Measurements from ENCODE around the gene HDAC1.

Gene HDAC1

DNA sequence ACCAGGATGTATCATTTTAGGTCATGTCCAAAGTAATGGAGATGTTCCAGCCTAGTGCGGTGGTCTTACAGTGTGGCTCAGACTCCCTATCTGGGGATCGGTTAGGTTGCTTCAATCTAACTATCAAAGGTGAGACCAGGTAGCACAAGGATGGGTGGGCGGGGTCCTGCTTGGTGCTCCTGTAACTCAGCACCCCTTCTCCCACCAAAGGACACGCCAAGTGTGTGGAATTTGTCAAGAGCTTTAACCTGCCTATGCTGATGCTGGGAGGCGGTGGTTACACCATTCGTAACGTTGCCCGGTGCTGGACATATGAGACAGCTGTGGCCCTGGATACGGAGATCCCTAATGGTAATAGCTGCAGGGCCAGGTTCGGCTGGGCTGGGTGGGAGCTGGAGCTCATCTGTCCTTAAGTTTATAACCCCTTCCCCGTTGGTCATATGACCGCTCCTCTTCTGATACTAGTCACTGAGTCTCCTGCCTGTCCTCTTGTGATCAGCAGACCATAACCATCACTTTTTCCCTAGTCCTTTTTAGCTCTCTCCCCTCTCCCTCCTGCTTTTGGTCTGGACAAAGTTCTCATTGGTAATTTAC lies 38.8 kb downstream of the HDAC1 start:
- no peak for DNase-seq

DNA sequence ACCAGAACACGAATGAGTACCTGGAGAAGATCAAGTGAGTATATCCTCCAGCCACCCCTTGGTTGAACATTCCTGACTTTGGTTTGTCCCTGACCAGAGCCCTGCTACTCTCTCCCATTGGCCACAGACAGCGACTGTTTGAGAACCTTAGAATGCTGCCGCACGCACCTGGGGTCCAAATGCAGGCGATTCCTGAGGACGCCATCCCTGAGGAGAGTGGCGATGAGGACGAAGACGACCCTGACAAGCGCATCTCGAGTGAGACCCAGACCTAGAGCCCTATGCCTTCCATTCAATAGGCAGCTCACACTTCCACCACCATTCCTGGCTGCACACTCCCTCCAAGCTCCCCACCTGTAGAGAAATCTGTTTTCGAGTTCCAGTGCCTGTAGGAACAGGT lies 39.7 kb downstream of the HDAC1 start:
- no peak for DNase-seq

DNA sequence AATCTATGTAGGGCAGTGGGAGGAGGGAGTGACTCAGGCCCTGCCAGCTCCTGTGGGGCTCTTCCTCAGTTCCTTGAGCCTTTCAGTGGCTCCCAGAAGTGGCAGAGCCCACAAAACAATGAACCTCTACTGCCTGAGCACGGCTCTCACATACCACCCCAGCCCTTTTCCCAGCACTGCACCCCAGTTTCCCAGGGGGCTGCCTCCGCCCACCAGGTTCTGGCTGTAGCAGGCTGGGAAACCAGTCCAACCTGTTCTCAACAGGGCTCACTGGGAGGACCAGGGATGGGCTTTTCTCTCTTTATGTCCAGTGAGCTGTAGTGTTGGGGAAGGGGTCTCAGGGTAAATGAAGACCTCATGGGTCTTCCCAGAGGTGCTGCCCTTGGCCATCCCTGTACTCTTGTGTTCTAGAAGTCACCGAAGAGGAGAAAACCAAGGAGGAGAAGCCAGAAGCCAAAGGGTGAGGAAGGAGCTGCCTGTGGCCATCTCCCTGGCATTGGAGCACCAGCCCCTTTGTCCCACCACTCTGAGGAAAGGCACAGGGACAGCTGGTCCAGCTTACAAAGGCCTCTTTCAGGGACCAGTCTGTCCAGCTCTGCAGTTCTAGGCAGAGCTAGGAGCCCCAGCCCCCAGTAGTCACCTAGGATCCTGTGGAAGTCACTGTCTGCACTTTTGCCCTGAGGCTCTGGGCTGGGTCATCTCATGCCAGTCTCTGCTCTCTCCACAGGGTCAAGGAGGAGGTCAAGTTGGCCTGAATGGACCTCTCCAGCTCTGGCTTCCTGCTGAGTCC lies 40.6 kb downstream of the HDAC1 start:
- DNase-seq: no peak

DNA sequence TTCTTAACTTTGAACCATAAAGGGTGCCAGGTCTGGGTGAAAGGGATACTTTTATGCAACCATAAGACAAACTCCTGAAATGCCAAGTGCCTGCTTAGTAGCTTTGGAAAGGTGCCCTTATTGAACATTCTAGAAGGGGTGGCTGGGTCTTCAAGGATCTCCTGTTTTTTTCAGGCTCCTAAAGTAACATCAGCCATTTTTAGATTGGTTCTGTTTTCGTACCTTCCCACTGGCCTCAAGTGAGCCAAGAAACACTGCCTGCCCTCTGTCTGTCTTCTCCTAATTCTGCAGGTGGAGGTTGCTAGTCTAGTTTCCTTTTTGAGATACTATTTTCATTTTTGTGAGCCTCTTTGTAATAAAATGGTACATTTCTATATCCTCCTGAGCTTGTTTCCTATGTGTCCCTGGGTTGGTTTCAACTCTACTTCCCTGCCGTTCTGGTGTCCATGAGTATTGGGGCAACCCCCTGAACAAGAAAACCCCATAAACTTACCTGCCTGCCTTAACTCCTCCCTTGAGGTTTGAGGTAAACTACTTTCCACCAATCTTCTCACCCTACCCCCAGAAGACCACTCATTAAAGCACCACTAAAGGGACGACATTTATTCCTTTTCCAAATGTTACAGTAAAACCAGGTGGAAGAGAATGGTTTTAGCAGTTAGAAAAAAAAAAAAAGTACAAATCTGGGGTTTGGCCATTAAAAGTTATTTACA lies 41.5 kb downstream of the HDAC1 start:
- no peak for DNase-seq

DNA sequence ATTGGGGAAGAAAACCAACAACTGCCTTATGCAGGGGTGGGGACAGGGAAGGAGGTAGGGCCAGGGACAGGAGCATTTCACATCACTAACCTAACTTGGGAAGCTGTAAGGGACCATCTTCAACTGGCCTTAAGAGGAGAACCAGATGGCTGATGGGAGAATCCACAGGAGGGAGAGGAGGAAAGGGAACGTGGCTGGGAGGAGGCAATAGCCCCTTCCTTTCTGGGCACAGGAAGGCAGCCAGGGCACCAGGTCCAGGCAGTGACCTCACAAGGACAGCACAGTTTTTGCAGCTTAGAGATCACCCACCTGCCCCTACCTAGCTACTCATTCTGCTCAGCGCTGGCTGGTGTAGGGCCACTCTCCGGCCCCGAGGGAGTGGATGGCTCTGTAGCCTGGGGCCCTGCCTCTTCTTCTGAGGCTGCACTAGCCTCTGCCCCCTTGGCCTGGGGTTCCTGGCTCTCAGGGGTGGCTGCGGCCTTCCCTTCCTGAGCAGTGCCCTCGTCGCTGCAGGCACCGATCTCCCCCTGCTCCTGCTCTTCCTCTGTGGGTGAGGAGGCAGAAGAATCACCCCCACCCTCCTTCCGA lies 42.5 kb downstream of the HDAC1 start:
- DNase-seq: no peak

DNA sequence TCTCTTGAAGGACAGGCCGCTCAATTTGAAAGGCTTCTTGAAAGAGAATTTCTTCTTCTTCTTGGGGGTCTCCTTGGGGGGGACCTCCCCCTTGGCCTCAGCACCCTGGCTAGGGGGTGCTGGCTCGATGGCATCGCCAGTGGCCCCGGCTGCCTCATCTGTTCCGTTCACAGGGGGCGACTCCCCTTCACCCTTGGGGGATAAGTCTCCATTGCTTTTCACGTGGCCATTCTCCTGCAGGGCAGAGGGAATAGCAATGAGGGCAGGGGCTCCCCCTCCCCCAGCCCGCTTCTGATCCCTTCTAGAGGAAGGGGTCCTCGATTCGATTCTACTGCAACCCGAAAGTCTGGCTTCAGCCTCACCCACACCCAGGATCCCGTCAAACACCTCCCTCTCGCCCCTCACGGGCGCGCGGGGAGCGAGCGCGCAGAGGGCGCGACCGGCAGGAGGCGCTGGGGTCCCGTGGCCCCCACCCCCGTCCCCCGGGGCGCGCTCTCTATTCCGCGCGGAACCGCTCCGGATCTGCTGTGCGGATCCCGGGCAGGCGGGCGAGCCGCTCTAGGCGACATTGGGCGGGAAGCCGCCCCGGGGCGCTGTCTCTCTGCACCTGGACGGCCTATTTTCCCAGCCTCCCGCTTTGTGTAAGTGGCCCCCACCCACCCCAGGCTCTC lies 43.1 kb downstream of the HDAC1 start:
- DNase-seq: peak; percentile 69 to 89 (median 77)

DNA sequence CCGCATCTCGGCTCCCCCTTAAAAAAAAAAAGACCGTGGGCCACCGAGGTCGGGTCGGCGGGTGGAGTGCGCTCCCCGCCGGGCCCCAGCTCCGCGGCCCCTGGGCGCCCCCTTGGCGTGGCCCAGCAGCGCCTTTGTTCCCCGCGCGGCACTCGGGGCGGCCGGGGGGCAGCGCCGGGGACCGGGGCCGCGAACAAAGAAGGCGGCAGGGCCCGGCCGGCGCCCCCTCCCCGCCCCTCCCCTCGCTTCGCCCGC lies 43.6 kb downstream of the HDAC1 start:
- DNase-seq: no peak

DNA sequence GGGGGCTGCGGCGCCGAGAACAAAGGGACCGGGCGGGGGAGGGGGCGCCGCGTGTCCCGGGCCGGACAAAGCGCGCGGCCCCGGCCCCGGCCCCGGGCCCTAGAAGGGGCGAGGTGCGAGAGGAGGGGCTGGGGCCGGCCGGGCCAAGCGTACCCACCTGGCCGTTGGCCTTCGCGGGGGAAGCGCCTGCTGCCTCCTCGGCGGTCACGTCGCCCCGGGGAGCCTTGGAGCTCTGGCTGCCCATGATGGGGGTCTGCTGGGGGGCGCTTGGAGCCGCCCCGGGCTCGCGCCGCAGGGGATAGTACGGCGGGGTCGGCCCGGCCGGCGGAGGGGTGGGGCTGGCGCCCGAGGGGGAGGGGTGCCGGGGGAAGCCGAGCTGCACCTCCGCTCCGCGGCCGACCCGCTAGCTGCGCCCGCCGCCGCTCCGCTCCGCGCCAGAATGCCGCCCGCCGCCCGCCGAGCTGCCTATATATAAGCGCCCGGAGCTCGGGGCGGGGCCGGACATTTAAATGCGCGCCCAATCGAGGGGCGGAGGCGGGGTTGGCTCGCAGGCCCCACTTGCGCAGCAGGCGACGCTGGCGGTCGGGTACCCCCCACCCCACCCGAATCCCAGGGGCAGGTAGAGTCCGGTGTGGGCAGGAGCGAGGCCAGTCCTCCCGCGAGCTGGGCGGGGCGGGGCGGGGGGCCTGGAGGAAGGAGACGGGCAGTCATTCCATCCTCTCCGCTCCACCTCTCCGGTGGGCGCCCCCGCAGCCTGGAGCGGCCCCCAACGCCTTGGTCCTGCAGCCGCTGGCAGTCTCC lies 44.1 kb downstream of the HDAC1 start, which contains the start of gene MARCKSL1:
Gene MARCKSL1 (minus strand): TSS at position 444 of the 801 bp plus-strand sequence. CDS start 200 bp downstream, at position 244.
- peak; percentile 72 to 90 (median 81) for DNase-seq

DNA sequence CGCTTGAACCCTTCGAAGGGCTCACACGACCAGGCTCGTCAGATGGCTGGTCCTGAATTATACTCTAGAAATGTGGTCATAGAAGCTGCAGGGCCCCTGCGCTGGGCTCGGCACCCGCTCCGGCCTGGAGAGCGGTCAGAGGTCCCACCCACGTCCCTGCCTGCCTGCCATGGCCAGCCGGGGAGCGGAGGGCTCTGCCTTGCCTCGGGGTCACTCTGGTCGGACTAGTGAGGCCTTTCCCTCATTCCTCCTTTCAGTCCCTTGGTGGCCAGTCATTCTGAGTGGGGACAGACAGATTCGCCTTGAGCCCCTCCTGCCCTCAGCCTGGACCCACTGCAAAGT lies 44.7 kb downstream of the HDAC1 start:
- no peak for DNase-seq

DNA sequence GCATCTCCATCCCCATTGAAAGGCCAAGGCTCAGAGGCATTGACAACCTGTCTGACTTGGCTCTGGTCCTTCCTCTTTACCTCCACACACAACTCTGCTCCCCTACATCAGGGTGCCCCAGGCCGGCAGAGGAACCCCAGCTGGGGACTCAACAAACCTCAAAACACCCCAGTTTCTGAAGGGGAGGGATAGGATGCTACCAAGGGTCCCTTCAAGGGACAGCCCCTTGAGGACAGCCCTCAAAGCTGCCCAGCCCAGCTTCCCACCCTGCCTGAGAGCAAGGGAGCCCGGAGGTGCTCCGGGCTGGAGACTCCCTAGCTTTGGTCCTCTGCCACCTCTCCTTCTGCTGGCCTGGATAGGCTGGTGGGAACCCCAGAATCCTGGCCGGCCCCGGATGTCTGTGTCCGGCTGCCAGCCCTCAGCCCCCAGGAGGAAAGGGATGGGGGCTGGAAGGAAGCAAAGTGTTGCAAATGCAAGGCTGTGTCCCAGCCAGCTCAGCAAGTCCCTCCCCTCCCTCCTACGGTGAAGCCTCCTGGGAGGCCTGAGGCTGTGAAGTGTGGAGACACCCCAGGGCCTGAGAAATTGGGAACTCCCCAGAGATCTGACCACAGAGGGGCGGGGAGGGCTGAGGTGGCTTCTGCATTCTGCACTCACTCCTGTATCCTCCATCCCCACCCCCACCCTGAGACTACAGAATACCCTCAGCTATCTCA lies 45.2 kb downstream of the HDAC1 start:
- DNase-seq: peak; percentile 95 to 96 (median 95)

DNA sequence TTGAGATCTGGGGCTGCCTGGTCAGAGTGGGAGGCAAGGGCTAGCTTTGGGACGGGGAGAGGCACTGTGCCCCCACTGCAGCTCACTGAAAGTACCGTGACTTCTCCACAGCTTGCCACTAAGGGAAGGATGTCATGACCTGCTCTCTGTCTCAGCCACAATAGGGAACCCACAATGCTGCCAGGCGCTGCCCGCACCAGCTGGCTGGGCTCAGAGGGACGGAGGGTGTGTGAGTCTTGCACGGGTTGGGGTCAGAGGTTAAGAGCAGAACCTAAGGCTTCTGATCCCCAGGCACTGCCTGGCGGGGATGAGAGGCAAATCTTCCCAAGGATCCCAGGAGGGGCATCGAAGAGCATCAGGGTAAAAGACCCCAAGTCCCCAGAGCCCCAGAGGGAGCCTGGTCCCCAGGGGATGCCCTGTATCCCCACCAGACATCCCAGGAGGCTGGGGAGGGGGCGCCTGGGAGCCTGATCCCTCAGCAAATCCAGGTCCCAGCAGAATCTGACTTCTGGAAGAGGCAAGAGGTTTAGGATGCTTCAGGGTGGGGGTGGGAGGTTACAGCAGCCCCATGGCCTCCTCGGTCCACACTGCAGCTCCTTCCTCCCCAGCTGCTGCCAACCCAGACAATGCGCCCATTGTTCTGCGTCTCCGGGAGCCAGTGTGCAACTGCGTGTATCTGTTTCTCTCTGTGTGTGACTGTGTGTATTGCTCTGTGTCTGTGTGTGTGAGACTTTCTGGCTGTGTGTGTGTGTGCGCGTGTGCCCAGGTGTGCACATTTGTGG lies 46.2 kb downstream of the HDAC1 start:
- DNase-seq: peak; percentile 83

DNA sequence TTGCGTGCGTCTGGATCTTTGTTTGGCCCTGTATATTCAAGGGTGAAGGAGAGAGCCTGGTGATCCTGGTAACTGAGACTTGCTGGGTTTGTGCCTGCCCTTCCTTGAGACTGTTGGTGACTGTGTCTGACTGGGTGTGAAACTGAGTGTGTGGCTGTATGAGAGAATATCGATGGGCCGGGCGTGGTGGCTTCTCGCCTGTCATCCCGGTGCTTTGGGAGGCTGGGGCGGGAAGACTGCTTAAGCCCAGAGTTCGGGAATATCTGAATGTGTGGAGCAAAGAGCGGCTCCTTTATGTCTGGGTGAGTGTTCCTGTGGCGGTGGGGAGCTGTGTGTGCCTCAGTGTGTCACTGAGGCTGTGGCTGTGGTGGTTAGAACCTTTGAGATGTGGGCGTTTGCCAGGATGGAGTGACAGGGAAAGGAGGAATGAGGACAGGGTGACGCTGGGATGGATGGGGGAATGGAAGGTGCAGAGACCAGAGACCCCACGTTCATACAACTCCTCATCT lies 46.8 kb downstream of the HDAC1 start:
- no peak for DNase-seq

DNA sequence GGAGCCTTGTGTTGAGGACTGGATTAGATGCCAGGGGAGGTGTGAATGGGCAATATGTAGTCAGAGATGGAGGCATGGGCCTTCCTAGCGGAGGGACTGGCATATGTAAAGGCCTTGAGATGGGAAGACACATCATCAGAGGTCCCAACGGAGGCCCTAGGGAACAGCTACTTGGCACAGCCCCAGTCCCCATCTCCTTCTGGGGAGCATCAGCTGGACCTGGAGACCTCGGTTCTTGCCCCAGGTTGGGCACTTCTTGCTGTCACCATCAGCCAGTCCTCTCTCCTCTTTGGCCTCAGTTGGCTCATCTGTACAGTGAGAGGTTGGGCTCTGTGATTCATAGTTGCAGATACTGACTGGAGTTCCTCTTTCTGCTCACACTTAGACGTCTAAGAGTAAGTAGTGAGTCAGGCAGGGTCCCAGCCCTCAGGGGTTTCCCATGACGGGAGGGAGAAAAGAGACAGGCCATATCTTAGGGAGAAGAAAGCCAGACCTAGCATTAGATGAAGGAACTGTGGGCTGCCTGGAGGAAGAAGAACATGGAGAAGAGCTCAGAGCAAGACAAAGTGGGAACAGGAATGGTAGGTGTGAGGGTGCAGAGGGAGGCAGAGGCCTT lies 47.6 kb downstream of the HDAC1 start:
- peak; percentile 95 to 99 (median 97) for DNase-seq

DNA sequence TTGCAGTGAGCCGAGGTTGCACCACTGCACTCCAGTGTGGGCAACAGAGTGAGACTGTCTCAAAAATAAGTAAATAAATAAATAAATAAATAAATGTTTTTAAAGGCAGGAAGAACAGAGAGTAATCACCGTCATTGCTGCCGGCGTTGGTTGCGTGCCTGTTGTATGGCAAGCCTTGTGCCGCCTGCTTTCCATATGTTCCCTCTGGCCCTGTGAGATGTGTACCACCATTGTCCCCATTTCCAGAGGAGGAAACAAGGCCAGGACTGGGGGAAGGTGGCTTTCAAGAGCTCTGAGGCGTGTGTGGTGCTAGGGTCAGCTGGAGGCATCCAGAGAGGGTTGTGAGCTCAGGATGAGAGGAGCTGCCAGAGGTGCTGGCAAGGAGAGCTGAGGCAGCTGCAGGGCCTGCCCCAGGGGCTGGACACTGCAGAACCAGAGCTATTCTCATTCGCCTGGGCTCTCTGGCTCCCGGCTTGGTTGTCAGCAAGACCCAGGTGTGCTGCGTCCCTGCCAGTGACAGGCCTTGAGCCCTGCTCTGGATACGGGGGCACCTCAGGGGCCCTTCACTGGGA lies 49.4 kb downstream of the HDAC1 start:
- DNase-seq: no peak

DNA sequence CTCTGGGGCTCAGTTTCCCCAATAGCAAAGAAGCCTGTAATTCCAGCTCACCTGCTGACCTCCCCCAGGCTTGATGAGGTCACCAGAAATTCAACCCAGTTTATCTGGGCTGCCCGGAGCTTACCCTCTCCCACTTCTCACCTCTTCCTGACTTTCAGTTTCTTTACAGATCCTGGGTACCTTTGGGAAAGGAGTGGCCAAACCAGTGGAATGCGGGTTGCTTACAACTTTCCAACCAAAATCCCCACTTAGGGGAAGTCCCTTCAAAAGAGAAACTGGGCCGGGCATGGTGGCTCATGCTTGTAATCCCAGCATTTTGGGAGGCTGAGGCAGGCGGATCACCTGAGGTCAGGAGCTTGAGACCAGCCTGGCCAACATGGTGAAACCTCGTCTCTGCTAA lies 50.1 kb downstream of the HDAC1 start:
- peak; percentile 67 to 82 (median 79) for DNase-seq

DNA sequence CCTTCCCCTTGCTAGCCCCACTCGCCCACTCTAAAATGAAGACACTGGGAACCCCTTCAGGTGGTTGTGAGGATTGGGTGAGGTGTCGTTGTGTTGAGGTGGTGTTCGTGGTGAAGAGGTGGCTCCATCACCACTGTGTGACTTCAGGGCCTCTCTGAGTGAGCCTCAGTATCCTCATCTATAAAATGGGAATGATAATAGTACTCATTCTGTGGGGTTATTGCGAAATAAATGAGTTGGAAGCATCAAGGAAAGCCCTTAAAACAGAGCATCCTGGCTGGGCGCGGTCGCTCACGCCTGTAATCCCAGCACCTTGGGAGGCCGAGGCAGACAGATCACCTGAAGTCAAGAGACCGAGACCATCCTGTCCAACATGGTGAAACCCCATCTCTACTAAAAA lies 50.8 kb downstream of the HDAC1 start:
- DNase-seq: no peak

DNA sequence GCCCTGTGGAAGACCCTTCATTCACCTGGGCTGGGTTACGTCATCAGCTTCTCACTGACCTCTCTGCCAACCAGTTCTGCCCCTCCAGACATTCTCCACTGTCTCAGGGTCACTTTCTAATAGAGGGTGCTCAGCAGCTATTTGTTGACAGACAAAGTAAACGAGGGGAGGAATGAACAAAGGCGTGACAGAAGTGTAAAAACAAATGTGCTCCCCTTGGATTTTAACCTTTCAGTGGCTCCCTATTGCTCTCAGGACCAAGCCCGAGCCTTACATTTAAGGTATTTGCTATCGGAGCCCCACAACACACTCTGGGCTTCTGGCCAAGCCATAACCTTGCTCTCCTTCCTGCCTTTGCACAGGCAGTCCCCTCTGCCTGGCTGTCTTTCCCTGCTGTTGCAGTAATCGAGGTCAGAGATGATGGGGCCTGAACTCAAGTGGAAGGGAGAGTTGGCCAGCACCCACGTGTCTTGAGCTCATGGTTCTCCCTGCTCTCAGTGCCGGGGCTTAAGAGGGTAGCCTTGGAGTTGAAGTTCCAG lies 53.5 kb downstream of the HDAC1 start:
- peak in 1 of 3 donors; percentile 44 for DNase-seq

DNA sequence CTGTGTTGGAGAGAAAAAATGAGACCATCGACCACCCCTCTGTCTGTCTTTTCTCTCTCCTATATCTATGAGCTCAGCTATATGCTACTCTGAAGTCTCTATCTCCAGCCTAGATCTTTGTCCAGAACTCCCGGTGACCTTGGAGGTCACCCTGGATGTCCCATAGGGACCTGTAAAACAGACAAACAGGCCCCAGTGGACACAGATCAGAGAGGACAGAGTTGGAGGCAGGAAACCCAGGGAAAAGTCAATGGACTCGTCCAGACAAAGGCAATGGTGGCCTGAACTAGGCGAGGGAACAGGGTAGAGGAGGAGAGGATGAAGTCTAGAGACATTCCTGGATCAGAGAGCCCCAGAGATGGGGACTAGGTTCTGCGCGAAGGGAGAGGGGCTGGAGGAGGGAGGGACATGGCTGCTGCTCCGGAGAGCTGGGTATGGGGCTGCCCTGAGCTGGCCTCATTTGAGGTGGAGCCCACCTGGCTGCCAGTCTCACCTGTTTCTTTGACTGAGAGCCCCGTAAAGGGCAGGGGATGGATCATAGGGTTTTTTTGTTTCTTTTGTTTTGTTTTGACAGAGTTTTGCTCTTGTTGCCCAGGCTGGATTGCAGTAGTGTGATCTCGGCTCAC lies 54.8 kb downstream of the HDAC1 start:
- no peak for DNase-seq

DNA sequence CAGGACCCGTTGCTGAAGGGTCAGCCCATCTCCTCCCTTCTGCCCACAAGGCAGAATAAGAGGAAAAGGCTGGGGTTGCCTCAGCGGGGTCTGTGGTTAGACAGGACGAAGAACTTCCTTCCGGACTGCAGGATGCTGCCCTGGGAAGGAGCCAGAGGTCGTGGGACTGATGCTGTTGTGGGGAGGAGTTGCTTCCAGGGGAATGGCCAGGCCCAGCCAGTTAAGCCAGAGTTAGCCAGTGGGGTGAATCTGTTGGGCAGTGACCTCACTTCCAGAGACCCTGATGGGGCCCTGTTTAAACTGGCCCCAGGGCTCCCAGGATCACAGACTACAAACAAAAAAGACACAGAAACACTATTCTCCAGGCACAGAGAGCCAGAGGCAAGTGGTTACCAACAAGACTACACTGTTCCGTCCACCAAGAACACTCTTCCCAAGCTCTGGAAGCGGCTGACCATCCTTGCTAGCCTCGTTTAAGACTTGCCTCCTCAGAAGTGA lies 57.4 kb downstream of the HDAC1 start:
- peak; percentile 47 to 68 (median 62) for DNase-seq
